Measurements from ENCODE around the gene SCN4A. TPM values are rescaled to one million over a fixed set of nuclear protein-coding genes. Genes with fewer than 3 reads are reported as not detected.
"Not testable (repeated sequence)": the region's sequence is repeated elsewhere in the genome, so short reads cannot be mapped to it uniquely, and the experiment has no call there.

Gene SCN4A
- polyA plus RNA-seq (2013, experiment 1 of 2; ENCODE audit: insufficient read length): 0.18 TPM
- 0.07 TPM for polyA plus RNA-seq (2013, experiment 2 of 2; ENCODE audit: insufficient read length)

DNA sequence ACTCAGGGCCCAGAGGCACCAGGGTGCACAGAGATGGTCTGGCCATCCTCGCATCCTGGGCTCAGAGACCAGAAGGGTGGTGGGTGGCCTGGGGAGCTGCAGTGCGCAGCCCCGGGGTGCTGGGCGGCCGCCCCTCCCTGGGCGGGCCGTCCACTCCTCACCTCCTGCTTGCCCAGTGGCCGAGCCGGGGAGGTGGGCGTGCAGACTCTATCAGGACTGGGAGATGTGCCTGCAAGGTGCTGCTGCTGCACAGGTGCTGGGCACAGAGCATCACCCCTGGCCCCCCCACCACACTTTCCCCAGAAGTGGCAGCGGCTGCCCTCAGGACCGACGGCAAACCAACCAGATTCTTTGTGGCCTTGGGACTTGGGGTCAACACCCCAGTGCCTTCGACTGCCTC, at the start of gene SCN4A:
TSS of gene SCN4A (minus strand) at position 123 of the 400 bp plus-strand sequence. CDS start at position 46, 77 bp downstream.
- no peak for DNase-seq

DNA sequence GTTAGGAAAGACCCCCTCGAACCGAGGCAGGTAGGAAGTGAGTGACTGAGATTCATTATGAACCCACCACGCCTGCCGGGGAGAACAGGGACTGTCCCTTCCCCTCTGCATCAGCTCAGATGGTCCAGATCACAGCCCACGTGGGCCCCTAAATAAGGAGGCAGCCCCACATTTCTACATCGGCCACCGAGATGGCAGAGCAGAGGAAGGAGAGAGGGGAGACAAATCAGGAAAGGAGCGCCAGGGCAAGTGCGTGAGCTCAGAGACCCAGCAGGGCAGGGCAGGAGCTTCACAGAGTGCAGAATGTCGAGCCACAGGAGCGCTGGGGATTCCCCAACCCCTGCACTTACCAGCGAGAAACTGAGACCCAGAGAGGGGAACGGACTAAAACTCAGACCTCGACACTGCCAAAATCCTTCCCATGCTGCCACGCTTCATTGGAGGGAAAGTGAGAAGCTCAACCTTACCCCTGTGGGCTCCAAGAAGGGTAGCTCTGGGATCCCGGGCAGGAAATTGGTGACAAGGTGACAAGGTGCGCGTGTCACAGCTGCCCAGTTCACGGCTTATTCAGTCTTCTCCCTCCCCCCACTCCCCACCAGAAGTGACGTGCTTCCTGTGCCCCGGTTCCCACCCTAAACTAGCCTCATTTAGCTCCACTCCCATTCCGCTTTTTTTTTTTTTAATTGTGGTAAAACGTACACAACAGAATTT, 47.5 kb upstream of the SCN4A start, which contains the start of gene ICAM2:
TSS of gene ICAM2 (minus strand) at position 578 of the 711 bp plus-strand sequence. CDS start 13,942 bp downstream, outside the sequence.
- DNase-seq: no peak

DNA sequence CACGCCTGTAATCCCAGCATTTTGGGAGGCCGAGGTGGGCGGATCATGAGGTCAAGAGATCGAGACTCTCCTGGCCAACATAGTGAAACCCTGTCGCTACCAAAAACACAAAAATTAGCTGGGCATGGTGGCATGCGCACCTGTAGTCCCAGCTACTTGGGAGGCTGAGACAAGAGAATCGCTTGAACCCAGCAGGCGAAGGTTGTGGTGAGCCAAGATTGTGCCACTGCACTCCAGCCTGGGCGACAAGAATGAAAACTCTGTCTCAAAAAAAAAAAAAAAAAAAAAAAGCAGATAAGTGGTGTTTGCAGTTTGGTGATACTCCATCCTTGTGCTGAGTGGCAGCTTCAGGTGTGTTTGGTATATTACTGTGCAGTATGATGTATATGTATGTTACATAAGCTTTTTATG, 46.8 kb upstream of the SCN4A start:
- DNase-seq: not testable (repeated sequence)

DNA sequence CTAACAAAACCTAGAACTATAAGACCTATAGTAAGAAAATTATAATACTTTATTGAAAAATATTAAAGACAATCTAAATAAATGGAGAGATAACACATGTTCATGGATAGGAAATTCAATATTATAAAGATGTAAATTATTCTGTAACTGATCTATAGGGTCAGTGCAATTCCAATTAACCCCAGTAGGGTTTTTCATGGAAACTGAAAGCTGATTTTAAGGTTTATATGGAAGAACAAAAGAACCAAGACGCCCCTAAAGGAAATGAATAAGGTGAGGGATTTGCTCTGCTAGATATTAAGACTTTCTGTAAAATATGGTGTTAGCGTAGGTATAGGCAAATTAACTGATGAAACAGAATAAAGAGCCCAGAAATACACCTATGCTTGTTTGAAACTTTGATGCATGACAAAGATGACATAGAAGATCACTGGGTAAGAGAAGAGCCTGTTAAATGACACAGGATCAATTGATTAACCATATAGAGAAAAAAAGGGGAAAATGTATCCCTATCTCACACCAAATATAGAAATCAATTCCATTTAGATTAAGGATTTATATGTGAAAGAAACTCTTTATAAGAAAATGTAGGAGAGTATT, 44.8 kb upstream of the SCN4A start:
- no peak for DNase-seq

DNA sequence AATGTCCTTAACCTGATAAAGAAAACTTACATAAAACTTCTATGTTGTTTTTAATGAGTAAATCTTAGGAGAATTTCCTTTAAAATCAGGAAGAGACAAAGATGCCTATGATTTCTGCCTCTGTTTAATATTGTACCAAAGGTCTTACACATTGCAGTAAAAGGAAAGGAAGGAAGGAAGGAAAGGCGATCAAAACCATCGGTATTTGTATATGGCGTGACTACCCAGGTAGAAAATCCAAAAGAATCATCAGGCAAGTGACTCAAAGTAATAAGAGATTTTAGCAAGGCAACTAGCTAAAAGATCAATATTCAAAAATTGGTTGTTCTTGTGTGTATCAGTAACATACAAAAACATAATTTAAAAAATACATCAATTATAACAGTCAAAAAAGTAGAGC, 44.3 kb upstream of the SCN4A start:
- DNase-seq: no peak

DNA sequence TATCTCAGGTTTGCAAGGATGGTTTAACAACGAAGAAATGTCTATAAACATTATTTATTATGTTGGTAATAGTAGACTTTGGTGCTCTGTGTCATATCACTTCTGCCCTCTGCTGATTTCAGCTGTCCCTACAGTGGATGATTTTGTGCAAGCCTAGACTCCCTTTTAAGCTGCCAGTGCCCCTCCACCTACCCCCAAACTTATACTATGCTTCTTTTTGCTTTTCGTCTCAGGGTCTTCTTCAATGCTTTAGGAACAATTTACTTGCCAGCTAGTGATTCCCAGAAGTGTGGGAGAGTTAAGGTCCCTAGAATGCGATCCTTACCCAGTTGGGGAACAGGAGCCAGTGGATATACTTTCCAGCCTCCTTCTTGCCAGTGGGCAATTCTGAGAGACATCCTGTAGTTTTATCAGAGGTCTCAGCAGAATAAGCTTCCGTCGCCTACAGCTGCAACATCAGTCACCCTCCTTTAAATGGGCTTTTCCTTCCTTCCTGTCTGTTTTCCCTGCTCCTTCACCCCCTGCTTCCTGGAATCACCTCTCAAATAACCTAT, 43.6 kb upstream of the SCN4A start:
- no peak for DNase-seq

DNA sequence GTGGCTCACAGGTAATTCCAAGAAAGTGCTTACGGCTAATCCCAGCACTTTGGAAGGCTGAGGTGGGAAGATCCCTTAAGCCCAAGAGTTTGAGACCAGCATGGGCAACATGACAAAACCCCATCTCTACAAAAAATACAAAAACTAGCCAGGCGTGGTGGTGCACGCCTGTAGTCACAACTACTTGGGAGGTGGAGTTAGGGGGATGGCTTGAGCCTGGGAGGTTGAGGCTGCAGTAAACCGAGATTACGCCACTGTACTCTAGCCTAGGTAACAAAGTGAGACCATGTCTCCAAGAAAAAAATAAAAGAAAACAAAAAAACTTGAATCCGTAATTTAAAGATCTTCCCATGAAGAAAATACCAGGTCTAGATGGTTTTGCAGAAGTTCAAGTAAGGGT, 42.7 kb upstream of the SCN4A start:
- DNase-seq: no peak

DNA sequence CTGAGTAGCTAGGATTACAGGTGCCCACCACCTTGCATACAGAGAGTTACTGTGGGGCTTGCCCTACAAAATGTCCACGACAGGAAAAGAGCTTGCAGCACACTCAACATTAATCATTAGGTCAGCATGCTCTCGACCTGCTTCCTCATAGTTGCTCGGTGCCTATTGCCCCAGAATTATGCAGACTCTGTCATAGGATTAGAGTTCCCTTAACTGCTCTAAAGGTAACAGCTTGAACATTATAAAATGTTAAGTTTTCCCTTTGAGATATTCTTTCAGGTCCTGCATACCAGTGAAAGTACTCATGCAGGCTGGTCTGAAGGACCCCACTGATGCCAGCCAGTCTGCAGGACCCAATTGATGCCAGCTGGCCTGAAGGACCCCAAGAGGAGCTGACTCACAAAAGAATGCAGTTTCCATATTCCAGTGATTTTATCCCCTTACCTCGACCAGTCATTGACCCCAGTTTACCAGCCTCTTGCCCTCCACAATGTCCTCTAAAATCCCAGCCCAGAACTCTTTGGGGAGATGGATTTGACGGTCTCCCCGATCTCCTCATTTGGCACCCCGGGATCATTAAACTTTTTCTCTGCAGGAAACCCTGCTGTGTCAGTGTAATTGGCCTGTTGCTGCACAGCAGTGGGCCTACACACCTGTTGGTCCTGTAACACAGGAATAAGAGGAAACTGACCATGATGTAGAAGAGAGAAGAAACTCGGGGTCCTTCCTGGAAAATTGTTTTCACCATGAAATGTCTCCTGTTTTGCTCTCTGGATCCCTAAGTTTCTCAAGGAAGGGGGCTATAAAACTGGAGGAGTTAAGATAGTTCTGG, 37.1 kb upstream of the SCN4A start:
- DNase-seq: no peak

DNA sequence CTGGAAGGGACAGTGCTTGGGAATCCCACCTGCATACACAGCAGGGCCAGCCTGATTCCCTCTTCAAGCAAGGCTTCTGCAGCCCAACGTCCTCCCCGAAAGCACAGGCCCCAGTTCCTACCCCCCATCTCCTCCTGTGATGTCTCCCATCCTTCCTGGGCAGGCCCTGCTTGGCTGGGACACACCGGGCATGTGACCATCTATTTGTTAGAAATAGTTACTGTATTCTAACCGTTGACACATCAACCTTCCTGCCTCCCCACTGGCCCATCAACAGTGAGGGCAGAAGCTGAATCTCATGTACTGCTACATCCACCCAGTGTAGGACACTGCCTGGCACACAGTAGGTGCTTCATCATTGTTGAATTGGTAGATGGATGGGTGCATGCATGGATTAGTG, 36.1 kb upstream of the SCN4A start:
- no peak for DNase-seq

DNA sequence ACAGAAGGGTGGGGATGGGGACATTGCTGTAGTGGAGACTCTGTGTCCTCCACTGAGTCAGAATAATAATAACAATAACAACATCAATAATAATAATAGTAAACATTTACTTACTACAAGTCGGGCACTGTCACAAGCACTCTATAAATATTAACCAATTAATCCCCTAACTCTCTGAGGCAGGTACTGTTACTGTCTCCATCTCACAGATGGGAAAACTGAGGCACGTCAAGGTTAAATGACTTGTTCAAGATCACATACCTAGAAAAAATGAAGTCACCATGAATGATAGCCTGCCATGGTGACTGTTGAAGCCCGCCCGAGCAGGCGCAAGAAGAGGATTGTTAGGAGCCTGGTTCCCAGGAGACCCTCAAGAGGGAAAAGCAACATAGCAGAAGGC, 35.6 kb upstream of the SCN4A start:
- DNase-seq: no peak

DNA sequence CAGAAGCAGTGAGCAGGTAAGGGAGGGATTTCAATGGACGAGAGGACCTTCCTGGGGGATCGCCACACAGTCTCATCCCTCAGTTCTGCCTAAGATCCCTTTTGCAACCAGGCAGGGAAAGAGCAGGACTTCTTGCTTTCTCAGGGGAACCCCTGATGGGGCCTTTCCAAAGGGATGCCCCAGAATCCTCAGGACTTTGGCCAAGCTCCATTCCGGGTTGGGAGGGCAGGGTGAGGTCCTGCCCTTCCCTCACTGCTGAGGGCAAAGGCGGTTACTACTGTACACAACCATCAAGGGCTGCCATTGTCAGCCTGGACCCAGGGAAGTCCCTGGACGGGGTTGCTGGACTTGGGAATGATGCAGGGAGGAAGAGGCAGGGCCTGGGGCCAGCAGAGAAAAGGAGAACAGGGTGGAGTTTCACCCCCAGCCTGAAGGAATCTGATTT, 35.1 kb upstream of the SCN4A start:
- no peak for DNase-seq

DNA sequence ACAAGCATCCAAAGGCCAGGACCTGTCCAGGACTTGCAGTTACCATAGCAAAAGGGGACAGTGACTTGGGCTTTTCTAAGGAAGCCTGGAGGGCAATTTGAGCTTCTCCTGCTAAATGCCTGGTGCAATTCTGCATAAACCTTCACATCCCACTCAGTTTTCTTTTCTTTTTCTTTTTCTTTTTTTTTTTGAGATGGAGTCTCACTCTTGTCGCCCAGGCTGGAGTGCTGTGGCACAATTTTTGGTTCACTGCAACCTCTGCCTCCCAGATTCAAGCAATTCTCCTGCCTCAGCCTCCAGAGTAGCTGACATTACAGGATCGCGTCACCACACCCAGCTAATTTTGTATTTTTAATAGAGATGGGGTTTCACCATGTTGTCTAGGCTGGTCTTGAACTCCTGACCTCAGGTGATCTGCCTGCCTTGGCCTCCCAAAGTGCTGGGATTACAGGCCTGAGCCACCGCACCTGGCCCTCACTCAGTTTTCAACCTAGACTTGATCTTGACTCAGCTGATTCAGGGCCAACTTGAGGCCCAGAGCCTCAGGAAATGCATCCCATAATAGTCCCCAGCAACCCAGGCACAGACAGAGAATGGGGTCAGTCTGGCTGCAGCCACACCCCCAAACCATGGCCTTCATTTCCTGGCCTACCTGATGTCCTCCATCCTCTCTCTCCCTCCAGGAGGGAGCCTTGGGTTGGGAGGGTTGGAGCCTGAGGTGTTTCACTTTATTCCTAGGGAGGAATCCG, 34.5 kb upstream of the SCN4A start:
- not testable (repeated sequence) for DNase-seq

DNA sequence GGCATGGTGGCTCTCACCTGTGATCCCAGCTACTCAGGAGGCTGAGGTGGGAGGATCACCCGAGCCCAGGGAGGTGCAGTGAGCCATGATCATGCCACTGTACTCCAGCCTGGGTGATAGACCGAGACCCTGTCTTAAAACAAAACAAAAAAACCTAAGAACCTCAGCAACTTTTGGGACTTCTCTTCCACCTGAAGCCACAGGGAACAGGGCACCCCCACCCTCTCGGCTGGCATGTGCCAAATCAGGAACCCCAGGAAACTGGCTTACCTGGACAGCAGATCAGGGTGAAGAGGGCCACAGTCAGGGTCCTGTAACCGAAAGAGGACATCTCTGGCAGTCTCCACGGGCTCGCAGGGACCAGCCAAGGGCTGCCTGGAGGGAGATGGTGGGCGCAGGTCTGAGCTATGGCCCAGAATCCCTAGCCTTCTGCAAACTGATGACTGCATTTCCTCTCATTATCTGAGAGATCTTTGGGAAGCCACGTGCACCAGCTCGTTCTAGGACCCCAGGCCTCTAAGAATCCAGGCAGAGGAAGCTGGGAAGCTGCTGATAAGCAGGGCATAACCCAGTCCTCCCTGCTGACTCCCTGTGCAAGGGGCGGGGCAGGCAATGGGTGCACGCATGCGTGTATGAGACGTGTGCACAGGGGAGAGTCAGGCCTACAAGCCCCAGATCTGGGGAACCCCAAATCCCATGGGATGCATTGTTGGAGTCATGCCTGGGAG, 33.8 kb upstream of the SCN4A start:
- DNase-seq: no peak

DNA sequence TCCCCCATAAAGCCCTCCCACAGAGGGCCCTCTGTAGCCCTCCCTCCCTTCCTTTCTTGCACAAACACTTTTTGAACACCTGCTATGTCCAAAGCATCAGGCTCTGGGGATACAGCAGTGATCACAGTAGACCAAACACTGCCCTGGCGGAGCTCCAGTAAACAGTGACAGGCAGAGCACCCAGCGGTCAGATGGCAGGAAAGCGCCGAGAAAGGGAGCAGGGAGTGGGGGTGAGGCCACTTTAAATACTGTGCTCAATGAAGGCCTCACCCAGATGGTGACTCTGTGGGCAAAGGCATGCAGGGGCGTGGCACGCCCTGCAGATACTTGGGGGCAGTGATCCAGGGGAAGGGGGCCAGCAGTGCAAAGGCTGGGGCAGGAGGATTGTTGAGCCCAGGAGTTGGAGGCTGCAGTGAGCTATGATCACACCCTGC, 33.0 kb upstream of the SCN4A start:
- DNase-seq: no peak

DNA sequence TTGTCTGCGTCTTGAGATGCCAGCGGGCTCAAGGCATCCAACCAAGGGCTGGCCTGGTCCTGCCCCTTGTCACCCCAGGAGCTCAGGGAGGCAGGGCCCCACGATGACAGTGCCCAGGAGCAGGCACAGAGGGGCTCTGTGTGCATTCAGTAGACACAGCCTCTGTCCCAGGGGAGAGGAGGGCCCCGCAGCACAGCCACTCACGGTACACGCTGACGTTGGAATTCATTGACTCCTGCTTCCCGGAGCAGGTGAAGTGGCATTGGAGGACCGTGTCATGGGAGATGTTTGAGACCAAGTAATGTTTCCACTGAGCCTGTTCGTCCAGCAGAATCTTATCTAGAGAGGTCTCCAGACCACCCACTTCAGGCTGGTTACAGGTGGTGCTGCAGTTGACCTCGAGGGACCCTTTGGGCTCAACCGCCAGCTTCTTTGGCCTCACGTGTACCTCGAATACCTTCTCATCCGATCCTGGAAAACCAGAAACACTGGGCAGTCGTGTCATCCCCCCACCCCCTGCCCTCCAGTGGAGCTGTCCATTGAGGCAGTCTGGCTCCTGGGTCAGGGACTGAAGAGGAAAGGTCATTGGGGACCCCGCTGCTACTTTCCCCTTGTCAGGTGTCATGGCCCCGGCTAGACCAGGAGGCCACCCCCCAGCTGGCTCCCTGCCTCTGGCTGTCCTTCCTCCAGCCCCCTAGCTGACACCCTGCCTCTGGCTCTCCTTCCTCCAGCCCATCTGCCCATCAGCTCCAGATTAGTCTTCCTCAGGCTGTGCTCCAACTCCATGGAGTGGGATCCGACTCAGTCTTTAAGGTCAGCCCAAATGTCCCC, 32.4 kb upstream of the SCN4A start:
- no peak for DNase-seq

DNA sequence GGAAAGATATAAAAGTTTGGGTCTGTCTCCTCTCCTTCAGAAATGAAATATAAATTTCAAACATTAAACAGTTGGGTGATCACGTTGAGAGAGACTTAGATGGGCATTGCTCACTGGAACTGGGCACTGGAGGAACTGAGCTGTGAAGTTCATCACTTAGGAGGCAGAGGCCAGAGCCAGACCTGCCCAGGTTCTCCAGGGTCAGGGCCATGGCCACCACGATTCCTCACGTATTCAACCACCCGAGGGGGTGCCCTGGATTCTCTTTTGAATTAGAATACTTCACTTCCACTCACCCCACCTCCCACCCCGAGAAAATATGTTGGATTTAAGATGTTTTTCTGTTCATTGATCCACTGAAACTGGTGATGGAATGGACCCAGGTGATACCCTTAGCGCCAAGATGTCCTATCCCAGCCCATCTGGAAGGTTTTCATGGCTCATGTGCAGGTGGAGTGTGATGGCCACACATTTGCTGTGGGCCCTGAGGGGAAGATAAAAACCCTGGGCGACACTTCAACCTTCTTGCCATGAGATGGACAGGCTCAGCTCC, 31.6 kb upstream of the SCN4A start:
- DNase-seq: no peak

DNA sequence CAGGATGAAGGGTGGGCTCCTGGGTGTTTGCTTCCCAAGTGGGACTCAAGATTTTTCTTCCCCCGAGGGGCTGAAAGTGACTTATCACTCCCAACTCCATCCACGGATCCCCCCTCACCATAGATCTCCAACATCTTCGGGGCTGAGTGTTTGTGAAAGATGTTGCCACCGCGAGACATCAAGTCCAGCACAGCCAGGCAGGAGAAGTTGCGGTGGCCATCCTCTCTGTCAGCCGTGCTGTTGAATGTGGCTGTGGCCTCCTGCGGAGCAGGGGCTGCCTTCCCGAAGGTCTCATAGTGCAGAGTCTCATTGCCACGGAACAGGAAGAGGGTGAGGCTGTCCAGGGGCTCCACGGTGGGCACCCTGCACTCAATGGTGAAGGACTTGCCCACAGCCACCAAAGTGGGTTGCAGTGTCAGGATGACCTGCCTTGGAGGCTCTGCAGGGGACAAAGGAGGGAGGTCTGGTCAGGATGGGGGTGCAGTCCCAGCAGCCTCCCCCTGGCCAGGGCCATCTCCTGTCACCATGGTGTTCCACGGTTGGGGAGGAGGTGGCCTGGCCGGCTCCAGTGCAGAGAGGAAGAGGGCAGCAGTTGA, 30.9 kb upstream of the SCN4A start:
- DNase-seq: no peak

DNA sequence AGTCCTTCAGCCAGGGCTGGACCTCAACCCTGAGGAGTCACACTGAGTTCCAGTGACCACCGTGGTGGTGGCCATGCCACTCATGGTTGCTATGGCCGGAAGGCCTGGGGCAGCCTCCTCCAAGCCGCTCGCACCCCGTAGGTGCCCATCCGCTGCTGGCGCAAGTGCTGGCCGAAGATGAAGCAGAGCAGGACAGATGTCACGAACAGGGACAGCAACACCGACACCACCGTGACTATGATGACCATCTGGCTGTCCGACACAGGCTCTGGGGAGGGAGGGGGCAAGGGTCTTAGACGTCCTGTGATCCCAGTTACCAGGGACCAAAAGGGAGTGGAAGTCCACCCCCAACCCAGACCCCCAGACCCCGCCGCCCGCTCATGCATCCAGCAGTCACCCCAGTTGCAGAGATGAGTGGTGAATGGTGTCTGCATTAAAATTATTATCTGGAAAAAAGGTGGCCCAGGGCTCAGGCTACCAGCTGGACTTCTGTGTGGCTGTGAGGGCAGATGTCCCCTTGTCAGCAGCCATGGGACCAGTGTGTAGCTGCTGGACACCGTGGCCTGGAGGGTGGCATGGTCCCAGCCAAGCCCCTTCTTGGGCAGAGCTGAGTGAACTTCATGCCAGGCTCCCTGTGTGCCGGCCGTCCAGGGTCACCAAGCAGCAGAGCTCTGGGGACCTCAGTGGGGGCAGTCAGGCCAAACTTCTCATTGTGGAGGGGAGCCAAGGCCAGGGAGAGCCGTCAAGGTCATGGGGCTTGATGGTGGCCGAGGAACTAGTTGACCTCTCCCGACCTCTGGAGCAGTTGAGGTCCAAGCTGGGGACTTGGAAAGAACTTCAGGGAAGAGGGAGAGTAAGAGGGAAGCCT, 30.2 kb upstream of the SCN4A start:
- no peak for DNase-seq

Data from fibroblast of skin of back (primary cell).